Activated CD4-positive, alpha-beta T cell treated with anti-CD3 and anti-CD28 coated beads, Interleukin-2, amount 10 ng/mL, durations not matched to agents 7 days and 5 days (primary cell): ENCODE measurements around the gene MARK1. TPM values are rescaled to one million over a fixed set of nuclear protein-coding genes. Genes with fewer than 3 reads are reported as not detected.

Experiments
- CTCF ChIA-PET: fragments of 350-600 bp; sonication (Branson Sonifier 250); formaldehyde crosslinking; loops from one replicate; lab custom pipeline; 2021; ENCODE audit warnings: antibody characterized with exemption; lab: Charles Lee
- POLR2A ChIA-PET: fragments of 350-600 bp; sonication (Branson Sonifier 250); formaldehyde crosslinking; loops from one replicate; lab custom pipeline; 2021; ENCODE audit warnings: antibody characterized with exemption; lab: Charles Lee
- DNase-seq: peaks from one replicate; pipeline ENCODE4 v3.0.0-alpha.2; 2020
- H3K27ac Mint-ChIP-seq: one replicate; pipeline ENCODE4 v1.8.0; 2021; ENCODE audit warnings: mild to moderate bottlenecking, moderate library complexity, mixed read lengths
- H3K27me3 Mint-ChIP-seq: one replicate; pipeline ENCODE4 v1.8.0; 2021; ENCODE audit warnings: mixed read lengths
- H3K36me3 Mint-ChIP-seq: one replicate; pipeline ENCODE4 v1.8.0; 2021; ENCODE audit warnings: low read depth, mixed read lengths
- H3K4me1 Mint-ChIP-seq: one replicate; pipeline ENCODE4 v1.8.0; 2021; ENCODE audit warnings: mixed read lengths
- H3K4me3 Mint-ChIP-seq: one replicate; pipeline ENCODE4 v1.8.0; 2021; ENCODE audit warnings: mild to moderate bottlenecking, moderate library complexity, mixed read lengths
- H3K9me3 Mint-ChIP-seq: one replicate; pipeline ENCODE4 v1.8.0; 2021; ENCODE audit warnings: mixed read lengths
- total RNA-seq, 2 experiments: library from RNA; stranded (reverse); gene quantifications; one replicate each; pipeline ENCODE4 v1.2.3, GENCODE V29; 2021

MARK1 gene
- total RNA-seq, 2 experiments from 2014 or later: not detected

- Mint-ChIP-seq H3K27ac (no peak overlapping the region), H3K9me3 (no peaks in the 10 kb centered on the region), H3K4me1 (no peaks in the 10 kb centered on the region), H3K4me3 (no peak overlapping the region), H3K27me3 (peaks cover 2% of the 10 kb centered on the region), H3K36me3 (no peaks in the 10 kb centered on the region)
- CTCF ChIA-PET: no interaction called here
- POLR2A ChIA-PET: no interaction called here
- no peak for DNase-seq
Observed at GRCh38 chr1:220550811-220551399, 23.0 kb downstream of the MARK1 start.

- POLR2A ChIA-PET: no interaction called here
- H3K4me3 Mint-ChIP-seq: no peak overlapping the region
- no peaks in the 10 kb centered on the region for H3K9me3 Mint-ChIP-seq
- CTCF ChIA-PET: no interaction called here
- H3K27ac Mint-ChIP-seq: no peak overlapping the region
- no peaks in the 10 kb centered on the region for H3K4me1 Mint-ChIP-seq
- peaks cover 2% of the 10 kb centered on the region for H3K27me3 Mint-ChIP-seq
- no peaks in the 10 kb centered on the region for H3K36me3 Mint-ChIP-seq
- DNase-seq: no peak
Observed at GRCh38 chr1:220551718-220552117, 23.8 kb downstream of the MARK1 start.

- Mint-ChIP-seq H3K27ac (no peak overlapping the region), H3K27me3 (peaks cover 2% of the 10 kb centered on the region), H3K4me3 (no peak overlapping the region), H3K36me3 (no peaks in the 10 kb centered on the region), H3K9me3 (no peaks in the 10 kb centered on the region), H3K4me1 (no peaks in the 10 kb centered on the region)
- CTCF ChIA-PET: no interaction called here
- no peak for DNase-seq
- POLR2A ChIA-PET: no interaction called here
Observed at GRCh38 chr1:220552672-220553260, 24.8 kb downstream of the MARK1 start.

- H3K36me3 Mint-ChIP-seq: no peaks in the 10 kb centered on the region
- ChIA-PET CTCF (no interaction called here), POLR2A (no interaction called here)
- H3K27ac Mint-ChIP-seq: no peak overlapping the region
- no peaks in the 10 kb centered on the region for H3K9me3 Mint-ChIP-seq
- peaks cover 2% of the 10 kb centered on the region for H3K27me3 Mint-ChIP-seq
- DNase-seq: no peak
- H3K4me3 Mint-ChIP-seq: no peak overlapping the region
- H3K4me1 Mint-ChIP-seq: no peaks in the 10 kb centered on the region
Observed at GRCh38 chr1:220556641-220557040, 28.7 kb downstream of the MARK1 start.

GRCh38 chr1:220563564-220563963 is 35.6 kb downstream of the MARK1 start:
- POLR2A ChIA-PET: no interaction called here
- Mint-ChIP-seq H3K27me3 (peaks cover 8% of the 10 kb centered on the region), H3K9me3 (no peaks in the 10 kb centered on the region), H3K4me1 (no peaks in the 10 kb centered on the region), H3K36me3 (no peaks in the 10 kb centered on the region), H3K4me3 (no peak overlapping the region), H3K27ac (no peak overlapping the region)
- CTCF ChIA-PET: no interaction called here
- DNase-seq: no peak

GRCh38 chr1:220564216-220564615 is 36.3 kb downstream of the MARK1 start:
- DNase-seq: no peak
- Mint-ChIP-seq H3K27ac (no peak overlapping the region), H3K27me3 (peaks cover 9% of the 10 kb centered on the region), H3K36me3 (no peaks in the 10 kb centered on the region), H3K4me1 (no peaks in the 10 kb centered on the region), H3K9me3 (no peaks in the 10 kb centered on the region), H3K4me3 (no peak overlapping the region)
- CTCF ChIA-PET: no interaction called here
- POLR2A ChIA-PET: no interaction called here

- DNase-seq: no peak
- no peak overlapping the region for H3K4me3 Mint-ChIP-seq
- H3K36me3 Mint-ChIP-seq: no peaks in the 10 kb centered on the region
- no peak overlapping the region for H3K27ac Mint-ChIP-seq
- no peaks in the 10 kb centered on the region for H3K9me3 Mint-ChIP-seq
- H3K4me1 Mint-ChIP-seq: no peaks in the 10 kb centered on the region
- peaks cover 9% of the 10 kb centered on the region for H3K27me3 Mint-ChIP-seq
- CTCF ChIA-PET: no interaction called here
- POLR2A ChIA-PET: no interaction called here
Observed at GRCh38 chr1:220565670-220566069, 37.7 kb downstream of the MARK1 start.

GRCh38 chr1:220566869-220567268 is 38.9 kb downstream of the MARK1 start:
- Mint-ChIP-seq H3K9me3 (no peaks in the 10 kb centered on the region), H3K36me3 (no peaks in the 10 kb centered on the region), H3K27me3 (peaks cover 9% of the 10 kb centered on the region), H3K27ac (no peak overlapping the region), H3K4me1 (no peaks in the 10 kb centered on the region), H3K4me3 (no peak overlapping the region)
- ChIA-PET CTCF (no interaction called here), POLR2A (no interaction called here)
- DNase-seq: no peak

- no peak for DNase-seq
- no peaks in the 10 kb centered on the region for H3K36me3 Mint-ChIP-seq
- H3K4me1 Mint-ChIP-seq: no peaks in the 10 kb centered on the region
- peaks cover 11% of the 10 kb centered on the region for H3K9me3 Mint-ChIP-seq
- CTCF ChIA-PET: no interaction called here
- POLR2A ChIA-PET: no interaction called here
- no peak overlapping the region for H3K4me3 Mint-ChIP-seq
- H3K27me3 Mint-ChIP-seq: peaks cover 4% of the 10 kb centered on the region
- no peak overlapping the region for H3K27ac Mint-ChIP-seq
Observed at GRCh38 chr1:220572416-220572815, 44.5 kb downstream of the MARK1 start.

GRCh38 chr1:220573836-220574235 is 45.9 kb downstream of the MARK1 start:
- Mint-ChIP-seq H3K4me1 (no peaks in the 10 kb centered on the region), H3K27ac (no peak overlapping the region), H3K9me3 (peaks cover 11% of the 10 kb centered on the region), H3K4me3 (no peak overlapping the region), H3K36me3 (no peaks in the 10 kb centered on the region), H3K27me3 (no peaks in the 10 kb centered on the region)
- ChIA-PET CTCF (no interaction called here), POLR2A (no interaction called here)
- no peak for DNase-seq

- ChIA-PET CTCF (interaction anchor here (0.6 kb wide), 1 partner anchor 15 kb away, joined by 3 read pairs; no protein-coding TSS in a partner anchor), POLR2A (no interaction called here)
- peak overlapping the region; percentile 13 for H3K27ac Mint-ChIP-seq
- H3K4me3 Mint-ChIP-seq: no peak overlapping the region
- no peaks in the 10 kb centered on the region for H3K4me1 Mint-ChIP-seq
- DNase-seq: no peak
- peaks cover 11% of the 10 kb centered on the region for H3K9me3 Mint-ChIP-seq
- no peaks in the 10 kb centered on the region for H3K27me3 Mint-ChIP-seq
- H3K36me3 Mint-ChIP-seq: no peaks in the 10 kb centered on the region
Observed at GRCh38 chr1:220575718-220576497, 48.0 kb downstream of the MARK1 start.

GRCh38 chr1:220577926-220578325 is 50.0 kb downstream of the MARK1 start:
- POLR2A ChIA-PET: no interaction called here
- H3K9me3 Mint-ChIP-seq: peaks cover 11% of the 10 kb centered on the region
- no peaks in the 10 kb centered on the region for H3K4me1 Mint-ChIP-seq
- H3K36me3 Mint-ChIP-seq: no peaks in the 10 kb centered on the region
- no peaks in the 10 kb centered on the region for H3K27me3 Mint-ChIP-seq
- CTCF ChIA-PET: no interaction called here
- H3K4me3 Mint-ChIP-seq: no peak overlapping the region
- DNase-seq: no peak
- no peak overlapping the region for H3K27ac Mint-ChIP-seq

GRCh38 chr1:220579317-220579716 is 51.4 kb downstream of the MARK1 start:
- H3K4me1 Mint-ChIP-seq: no peaks in the 10 kb centered on the region
- ChIA-PET POLR2A (no interaction called here), CTCF (no interaction called here)
- no peaks in the 10 kb centered on the region for H3K36me3 Mint-ChIP-seq
- H3K4me3 Mint-ChIP-seq: no peak overlapping the region
- H3K27me3 Mint-ChIP-seq: no peaks in the 10 kb centered on the region
- peaks cover 8% of the 10 kb centered on the region for H3K9me3 Mint-ChIP-seq
- H3K27ac Mint-ChIP-seq: no peak overlapping the region
- DNase-seq: no peak
